ENCODE data around the gene OR2T3.
"Not testable (repeated sequence)": the region's sequence is repeated elsewhere in the genome, so short reads cannot be mapped to it uniquely, and the experiment has no call there.

The OR2T3 gene, protein sequence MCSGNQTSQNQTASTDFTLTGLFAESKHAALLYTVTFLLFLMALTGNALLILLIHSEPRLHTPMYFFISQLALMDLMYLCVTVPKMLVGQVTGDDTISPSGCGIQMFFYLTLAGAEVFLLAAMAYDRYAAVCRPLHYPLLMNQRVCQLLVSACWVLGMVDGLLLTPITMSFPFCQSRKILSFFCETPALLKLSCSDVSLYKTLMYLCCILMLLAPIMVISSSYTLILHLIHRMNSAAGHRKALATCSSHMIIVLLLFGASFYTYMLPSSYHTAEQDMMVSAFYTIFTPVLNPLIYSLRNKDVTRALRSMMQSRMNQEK

GRCh38 chr1:248473051-248473450 lies at the start of gene OR2T3:
OR2T3 (plus strand) TSS chr1:248473351; CDS start chr1:248473351, 0 bp downstream.
- not testable (repeated sequence) for DNase-seq (ENCODE audit: low spot score)

GRCh38 chr1:248427526-248428191 lies 45.5 kb upstream of the OR2T3 start:
- DNase-seq (ENCODE audit: low spot score), result not testable (repeated sequence)

- DNase-seq (ENCODE audit: low spot score), result not testable (repeated sequence)
Measured at GRCh38 chr1:248428192-248428533, 45.0 kb upstream of the OR2T3 start.

DNA sequence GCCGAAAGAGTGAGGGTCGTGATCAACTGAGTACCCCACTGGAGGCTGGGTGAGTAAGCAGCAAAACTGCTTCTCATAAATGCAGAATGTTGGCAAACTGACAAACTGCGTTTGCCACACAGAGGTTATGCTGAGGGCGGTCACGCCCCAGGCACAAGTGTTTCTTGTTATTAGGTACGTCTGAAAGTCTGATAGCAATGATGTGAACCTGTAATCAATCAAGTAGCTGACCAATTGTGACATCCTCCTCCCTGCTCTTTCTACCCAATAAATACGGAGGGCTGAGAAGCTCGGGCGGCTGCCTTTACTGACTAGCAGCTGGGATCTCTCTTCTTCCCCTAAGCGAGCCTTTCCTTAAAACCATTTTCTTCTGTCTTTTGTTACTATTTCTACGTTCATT lies 41.5 kb upstream of the OR2T3 start:
- not testable (repeated sequence) for DNase-seq (ENCODE audit: low spot score)

- DNase-seq (ENCODE audit: low spot score), result not testable (repeated sequence)
Measured at GRCh38 chr1:248432201-248432600, 41.0 kb upstream of the OR2T3 start.

DNA sequence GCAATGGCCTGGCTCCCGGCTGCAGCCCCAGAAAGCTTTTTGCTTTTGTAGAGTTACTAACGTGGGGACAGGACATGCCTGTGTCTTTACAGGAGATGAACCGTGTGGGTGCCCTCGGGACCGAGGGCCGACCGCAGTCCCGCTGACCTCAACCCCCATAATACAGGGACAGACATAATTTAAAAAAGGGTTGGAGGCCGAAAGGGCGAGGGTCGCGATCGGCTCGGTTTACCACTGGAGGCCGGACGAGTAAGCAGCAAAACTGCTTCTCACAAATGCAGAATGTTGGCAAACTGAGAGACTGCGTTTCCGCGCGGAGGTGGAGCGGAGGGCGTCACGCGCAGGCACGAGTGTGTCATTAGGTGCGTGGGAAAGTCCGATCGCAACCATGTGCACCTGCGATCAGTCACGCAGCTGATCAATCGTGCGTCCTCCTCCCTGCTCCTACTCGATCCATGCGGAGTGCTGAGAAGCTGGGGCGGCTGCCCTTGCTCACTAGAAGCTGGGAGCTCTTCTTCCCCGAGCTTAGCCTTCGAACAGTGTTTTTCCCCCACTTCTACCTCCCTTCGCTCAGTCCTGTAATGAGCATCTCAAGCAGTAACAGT lies 39.2 kb upstream of the OR2T3 start:
- not testable (repeated sequence) for DNase-seq (ENCODE audit: low spot score)

GRCh38 chr1:248434913-248435312 lies 38.2 kb upstream of the OR2T3 start:
- DNase-seq (ENCODE audit: low spot score), result not testable (repeated sequence)

DNA sequence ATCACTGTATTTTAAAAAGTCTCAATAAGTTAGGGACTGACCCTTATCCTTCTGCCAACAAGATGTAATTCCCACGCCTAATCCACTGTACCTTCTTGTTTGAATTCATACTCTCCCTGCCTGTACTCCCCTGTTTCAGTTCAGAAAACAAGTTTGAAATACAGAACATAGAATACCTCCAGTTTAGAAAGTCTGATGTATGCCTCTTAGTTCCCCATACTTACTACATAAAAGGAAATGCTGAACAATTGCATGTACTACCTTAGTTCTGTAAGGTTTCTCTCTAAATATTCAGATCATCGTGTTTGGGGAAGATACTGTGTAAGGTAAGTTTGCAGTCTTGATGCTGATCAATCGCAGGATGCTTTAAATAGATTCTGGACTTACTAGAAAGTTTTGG lies 36.8 kb upstream of the OR2T3 start:
- DNase-seq (ENCODE audit: low spot score), result not testable (repeated sequence)

DNA sequence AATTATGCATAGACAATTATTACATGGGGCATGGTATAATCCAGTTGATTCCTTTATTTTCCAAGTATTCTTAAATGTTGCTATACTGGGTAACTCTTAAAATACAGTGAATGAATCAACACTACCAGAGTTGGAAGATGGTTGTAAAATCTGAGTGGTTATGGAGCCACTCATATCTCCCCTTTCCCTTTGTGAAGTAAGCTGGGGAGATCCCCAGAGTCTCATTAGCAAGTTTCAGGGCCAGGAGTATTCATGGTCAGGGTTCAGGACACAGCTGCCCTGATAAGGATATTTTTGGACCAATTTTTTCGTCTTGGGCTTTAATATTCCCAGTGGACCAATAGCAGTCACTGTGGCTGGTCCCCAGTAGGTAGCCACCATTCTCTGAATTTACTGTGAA lies 34.5 kb upstream of the OR2T3 start:
- not testable (repeated sequence) for DNase-seq (ENCODE audit: low spot score)

- DNase-seq (ENCODE audit: low spot score), result not testable (repeated sequence)
Measured at GRCh38 chr1:248439283-248439682, 33.9 kb upstream of the OR2T3 start.

DNA sequence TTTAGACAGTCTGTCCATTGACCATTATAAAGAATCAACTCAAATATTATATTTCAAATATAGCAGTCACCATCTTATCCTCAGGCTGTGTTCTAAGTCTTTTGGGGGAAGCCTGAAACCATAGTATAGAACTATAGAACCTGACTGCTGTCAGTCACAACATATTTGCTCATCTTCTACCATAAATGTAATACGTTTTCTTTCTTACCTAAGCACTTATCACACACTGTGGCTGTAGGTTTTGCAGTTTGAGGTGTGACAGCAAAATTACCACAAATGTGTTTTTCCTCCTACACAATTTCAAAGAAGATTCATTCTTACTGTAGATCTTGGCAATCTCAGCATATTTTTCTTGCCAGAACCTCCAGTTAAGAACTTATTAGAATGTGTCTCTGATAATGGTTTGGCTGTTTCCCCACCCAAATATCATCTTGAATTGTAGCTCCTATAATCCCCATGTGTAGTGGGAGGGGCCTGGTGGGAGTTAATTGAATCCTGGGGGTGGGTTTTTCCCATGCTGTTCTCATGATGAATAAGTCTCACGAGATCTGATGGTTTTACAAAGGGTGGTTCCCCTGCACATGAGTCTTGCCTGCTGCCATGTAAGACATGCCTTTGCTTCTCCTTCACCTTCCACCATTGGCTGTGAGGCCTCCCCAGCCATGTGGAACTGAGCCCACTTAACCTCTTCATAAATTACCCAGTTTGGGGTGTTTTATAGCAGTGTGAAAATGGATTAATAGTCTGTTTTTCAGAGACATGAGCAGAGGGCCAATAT lies 30.5 kb upstream of the OR2T3 start:
- not testable (repeated sequence) for DNase-seq (ENCODE audit: low spot score)

DNA sequence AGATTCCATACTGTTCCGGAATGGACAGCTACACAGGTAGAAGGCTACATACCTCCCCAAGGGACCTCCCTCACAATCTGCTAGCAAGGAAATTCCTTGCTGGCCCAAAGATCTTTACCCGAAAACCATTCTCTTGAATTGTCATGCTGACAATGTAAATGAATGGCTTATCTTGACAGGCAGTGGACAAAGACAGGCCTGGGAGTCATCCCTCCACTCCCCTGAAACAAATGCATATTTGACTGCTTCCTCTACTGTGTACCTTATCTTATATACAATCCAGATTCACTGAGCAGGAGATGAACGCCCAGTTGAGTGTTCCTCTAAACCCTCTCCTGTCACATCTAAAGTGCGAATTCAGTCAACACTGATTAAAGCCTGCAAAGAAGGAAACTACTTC lies 28.5 kb upstream of the OR2T3 start:
- DNase-seq (ENCODE audit: low spot score), result not testable (repeated sequence)

DNA sequence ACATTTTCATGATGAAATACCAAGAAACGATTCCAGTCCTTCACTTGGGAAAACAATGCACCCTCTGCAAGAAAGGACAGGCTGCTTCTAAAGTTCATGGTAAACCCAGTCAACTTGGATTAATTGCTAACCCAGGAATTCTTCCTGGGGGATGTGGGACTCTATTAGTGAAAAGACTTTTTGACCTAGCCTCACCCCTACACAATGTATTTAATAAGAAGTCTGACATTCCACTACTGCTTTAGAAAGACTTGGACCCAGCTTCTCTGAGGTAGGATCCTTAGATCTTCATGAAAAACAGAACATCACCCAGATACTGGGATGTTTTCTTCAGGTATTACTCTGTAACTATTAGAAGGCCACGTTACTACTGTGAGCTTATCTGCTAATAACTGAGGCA lies 27.8 kb upstream of the OR2T3 start, which contains the start of gene OR2T2:
OR2T2 (plus strand) TSS at position 239 of the 400 bp plus-strand sequence. CDS start 7,161 bp downstream, outside the sequence.
- DNase-seq (ENCODE audit: low spot score), result not testable (repeated sequence)

DNA sequence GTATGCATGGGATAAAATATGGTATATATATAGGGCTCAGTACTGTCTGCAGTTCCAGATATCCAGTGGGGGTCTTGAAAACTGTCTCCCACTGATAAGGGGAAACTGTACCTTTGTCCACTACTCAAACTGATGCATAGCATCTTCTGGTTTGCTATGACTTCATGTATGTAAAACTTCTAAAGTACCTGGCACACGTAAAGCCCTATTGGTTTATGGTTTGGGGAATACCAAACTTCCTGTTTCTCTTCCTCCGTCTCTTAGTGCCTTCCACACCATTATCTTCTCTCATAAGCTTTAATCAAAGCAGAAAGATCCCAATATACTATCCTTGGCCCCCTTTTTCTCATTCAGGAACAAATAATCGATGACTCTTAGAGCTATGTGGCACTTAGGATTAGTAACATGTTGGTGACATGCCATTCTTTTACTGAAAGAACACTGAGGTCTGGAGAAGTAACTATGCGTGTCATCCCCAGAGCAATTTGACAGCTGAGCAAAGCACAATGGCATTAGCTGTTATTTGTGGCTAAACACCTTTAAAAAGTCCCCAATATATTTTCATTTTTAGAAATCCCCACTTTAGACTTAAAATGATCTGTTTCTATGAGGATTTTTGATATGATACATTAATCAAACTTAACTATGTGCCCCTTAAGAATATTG lies 24.6 kb upstream of the OR2T3 start:
- not testable (repeated sequence) for DNase-seq (ENCODE audit: low spot score)

- DNase-seq (ENCODE audit: low spot score), result not testable (repeated sequence)
Measured at GRCh38 chr1:248449821-248450465, 23.2 kb upstream of the OR2T3 start.

DNA sequence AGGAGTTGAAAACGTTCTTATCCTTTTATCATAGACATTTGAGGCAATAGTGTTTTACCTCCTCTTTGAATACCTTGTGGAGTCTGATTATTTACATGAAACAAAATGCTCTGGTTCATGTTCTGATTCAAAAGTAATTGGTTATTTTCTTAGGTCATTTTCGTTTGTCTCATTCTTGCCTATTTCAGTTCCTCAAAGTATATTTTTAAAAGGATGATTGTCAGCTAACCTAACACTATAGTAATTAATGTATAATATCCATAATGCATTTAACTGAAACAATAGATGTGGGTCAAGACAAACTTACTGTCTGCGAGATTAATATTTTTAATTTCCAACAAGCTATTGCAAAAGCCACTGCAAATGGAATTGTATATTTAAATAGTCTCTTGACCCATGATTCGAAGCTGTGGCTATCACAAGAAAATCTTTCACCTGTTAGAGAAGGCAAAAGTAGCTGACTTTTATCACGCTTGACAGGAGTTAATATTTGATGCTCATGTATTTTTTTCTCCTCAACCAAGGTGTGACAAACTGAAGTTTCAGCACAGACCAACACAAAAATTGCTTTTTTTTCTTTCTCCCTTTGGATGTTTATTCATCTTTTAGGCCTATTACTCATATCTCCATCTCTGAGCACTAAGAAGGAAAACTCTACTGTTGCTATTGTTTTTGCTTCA lies 22.5 kb upstream of the OR2T3 start:
- DNase-seq (ENCODE audit: low spot score), result not testable (repeated sequence)

GRCh38 chr1:248453619-248454018 lies 19.5 kb upstream of the OR2T3 start:
- not testable (repeated sequence) for DNase-seq (ENCODE audit: low spot score)

DNA sequence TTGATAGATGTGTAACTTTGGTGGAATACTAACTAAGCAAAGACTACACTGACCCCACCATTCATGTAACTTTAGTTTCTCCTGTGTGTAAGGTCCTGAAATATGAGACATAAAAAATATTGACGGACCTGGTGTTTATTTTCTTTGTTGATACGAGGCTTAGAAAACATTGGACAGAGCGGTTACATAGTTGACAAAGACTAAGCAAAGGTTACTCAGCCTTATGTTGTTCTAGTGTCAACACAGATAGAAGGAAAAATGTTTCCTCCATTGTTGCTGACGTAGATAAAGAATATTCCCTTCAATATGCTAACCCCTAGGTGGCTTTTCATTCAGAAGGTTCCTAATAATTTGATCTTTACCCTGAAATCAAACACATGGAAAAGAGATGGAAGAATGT lies 18.1 kb upstream of the OR2T3 start:
- DNase-seq (ENCODE audit: low spot score), result not testable (repeated sequence)

DNA sequence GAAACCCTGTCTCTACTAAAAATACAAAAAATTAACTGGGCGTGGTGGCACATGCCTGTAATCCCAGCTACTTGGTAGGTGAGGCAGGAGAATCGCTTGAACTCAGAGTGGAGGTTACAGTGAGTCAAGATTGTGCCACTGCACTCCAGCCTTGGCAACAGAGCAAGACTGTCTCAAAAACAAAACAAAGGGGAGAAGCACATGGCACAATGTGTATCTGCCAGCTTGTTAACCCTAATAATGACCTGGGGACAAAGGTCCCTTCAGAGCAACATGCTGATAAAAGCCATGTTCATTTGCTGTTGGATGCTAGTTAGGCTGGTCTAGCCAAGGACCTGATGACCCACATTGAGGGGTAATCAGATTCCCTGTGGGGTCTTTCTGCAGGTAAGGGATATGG lies 16.5 kb upstream of the OR2T3 start:
- not testable (repeated sequence) for DNase-seq (ENCODE audit: low spot score)

- DNase-seq (ENCODE audit: low spot score), result not testable (repeated sequence)
Measured at GRCh38 chr1:248459117-248459516, 14.0 kb upstream of the OR2T3 start.

All from cerebellar cortex (tissue), 1 donor.